ENCODE measurements around the gene NAA80.
"Not testable (repeated sequence)": the region's sequence is repeated elsewhere in the genome, so short reads cannot be mapped to it uniquely, and the experiment has no call there.

NAA80 gene

DNA sequence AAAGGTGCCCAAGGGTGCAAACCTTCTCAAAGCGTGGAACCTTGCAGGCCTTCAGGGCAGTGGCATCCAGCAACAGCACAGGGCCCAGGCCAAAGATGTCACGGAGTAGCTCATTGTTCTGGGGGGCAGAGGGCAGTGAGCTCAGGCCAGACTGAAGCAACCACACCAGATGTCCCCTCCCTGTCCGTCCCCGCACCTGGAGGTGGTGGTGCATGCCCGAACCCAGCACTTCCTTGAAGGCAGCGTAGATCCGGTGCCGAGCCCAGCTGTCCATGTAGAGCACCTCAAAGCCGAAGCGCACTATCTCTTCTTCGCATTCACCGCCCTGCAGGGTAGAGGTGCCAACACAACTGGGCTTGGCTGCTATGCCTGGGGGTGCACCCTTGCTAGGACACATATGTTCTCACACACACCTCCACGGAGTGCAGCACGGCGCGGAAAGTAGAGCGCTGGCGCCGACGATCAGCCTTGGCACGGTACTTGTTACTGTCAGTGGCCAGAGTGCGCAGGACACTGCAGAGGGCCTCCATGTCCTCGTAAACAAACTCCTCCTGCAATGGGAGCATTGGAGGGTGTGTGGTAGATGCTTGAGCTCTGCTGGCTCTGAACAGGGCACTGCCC lies 10.7 kb downstream of the NAA80 start:
- H3K4me3 ChIP-seq (replicated peaks in 1 of 2; ENCODE audit: low read depth in 2 of 2, low read length in 2 of 2): no peak overlapping the region

GRCh38 chr3:50287262-50287661 lies 11.9 kb downstream of the NAA80 start:
- TF ChIP-seq CTCF (IDR thresholded peaks at IDR 0.05; ENCODE audit: low read depth, low read length): no peak
- no peak overlapping the region for H3K4me3 ChIP-seq (replicated peaks in 1 of 2; ENCODE audit: low read depth in 2 of 2, low read length in 2 of 2)
- DNase-seq (ENCODE audit: low read depth in 2 of 2): no peak

More for the DNA sequence above, 10.7 kb downstream of the NAA80 start:
- no peak for TF ChIP-seq CTCF (IDR thresholded peaks at IDR 0.05; ENCODE audit: low read depth, low read length)
- DNase-seq (ENCODE audit: low read depth in 2 of 2): no peak

- no peak overlapping the region for H3K4me3 ChIP-seq (replicated peaks in 1 of 2; ENCODE audit: low read depth in 2 of 2, low read length in 2 of 2)
- TF ChIP-seq CTCF (IDR thresholded peaks at IDR 0.05; ENCODE audit: low read depth, low read length): no peak
- no peak for DNase-seq (ENCODE audit: low read depth in 2 of 2)
Measured at GRCh38 chr3:50286322-50287227, 12.6 kb downstream of the NAA80 start.

GRCh38 chr3:50284121-50284520 lies 15.1 kb downstream of the NAA80 start:
- not testable (repeated sequence) for DNase-seq (ENCODE audit: low read depth in 2 of 2); H3K4me3 ChIP-seq (replicated peaks in 1 of 2; ENCODE audit: low read depth in 2 of 2, low read length in 2 of 2)

DNA sequence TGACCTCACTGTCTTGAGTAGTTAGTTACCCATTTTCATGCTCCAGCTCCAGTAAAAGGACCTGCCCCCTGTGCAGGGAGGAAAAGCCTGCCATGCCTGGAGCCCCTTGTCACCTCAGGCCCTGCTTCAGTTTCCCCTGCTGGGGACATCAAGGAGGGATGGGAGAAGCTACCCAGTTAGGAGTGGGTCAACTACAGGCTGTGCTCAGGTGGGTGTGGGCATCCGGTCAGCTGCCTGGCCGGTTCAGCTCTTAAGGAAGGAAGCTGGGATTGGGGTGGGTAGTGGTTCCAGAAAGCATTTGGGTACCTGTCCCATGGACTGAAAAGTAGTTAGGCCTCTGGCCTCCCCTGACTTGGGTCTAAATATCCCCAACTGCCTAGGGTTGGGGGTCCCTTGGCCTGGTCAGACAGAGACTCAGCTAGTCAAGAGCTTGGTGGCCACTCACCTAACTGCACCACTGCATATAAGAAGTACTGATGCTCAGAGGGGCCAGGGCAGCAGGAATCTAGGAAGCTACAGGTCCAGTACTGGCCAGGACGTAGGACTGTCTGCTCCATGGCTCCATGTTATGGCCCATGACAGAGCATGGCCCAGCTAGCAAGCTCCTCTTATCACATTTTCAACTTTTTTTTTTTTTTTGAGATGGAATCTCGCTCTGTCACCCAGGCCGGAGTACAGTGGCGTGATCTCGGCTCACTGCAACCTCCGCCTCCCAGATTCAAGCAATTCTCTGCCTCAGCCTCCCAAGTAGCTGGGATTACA lies 19.8 kb downstream of the NAA80 start:
- DNase-seq (ENCODE audit: low read depth in 2 of 2): no peak
- TF ChIP-seq CTCF (IDR thresholded peaks at IDR 0.05; ENCODE audit: low read depth, low read length): no peak
- no peak overlapping the region for H3K4me3 ChIP-seq (replicated peaks in 1 of 2; ENCODE audit: low read depth in 2 of 2, low read length in 2 of 2)

DNA sequence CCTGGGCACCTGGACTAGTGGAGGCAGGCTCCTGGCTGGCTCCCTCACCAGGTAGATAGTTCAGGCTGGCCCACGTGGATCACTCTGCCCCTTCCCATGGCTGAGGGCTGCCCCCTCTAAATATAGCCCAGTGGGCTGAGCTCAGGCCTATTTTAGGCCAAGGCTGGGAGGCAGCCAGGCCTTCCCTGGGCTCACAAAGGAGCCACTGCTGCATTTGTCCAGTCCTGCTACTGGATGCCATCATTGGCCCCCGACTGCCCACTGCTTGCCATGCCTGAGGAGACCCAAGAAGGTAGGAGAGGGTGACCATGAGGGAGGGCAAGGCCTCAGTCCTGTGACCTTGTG lies 20.4 kb downstream of the NAA80 start, which contains the start of gene LSMEM2:
TSS of gene LSMEM2 (plus strand) at position 208 of the 345 bp plus-strand sequence. CDS start at position 235, 27 bp downstream.
- TF ChIP-seq CTCF (IDR thresholded peaks at IDR 0.05; ENCODE audit: low read depth, low read length): no peak
- no peak for DNase-seq (ENCODE audit: low read depth in 2 of 2)
- H3K4me3 ChIP-seq (replicated peaks in 1 of 2; ENCODE audit: low read depth in 2 of 2, low read length in 2 of 2): no peak within 1 kb of the TSS
